HG03439 (cell line): ENCODE measurements around the gene COA5.

Experiments used
- ATAC-seq: cut with Tn5 transposase; IDR thresholded peaks from one replicate; pipeline ENCODE4 v1.9.1; 2021; ENCODE audit warnings: mild to moderate bottlenecking, moderate library complexity; ENCODE audit not compliant: unreplicated experiment

COA5 gene, protein sequence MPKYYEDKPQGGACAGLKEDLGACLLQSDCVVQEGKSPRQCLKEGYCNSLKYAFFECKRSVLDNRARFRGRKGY

DNA sequence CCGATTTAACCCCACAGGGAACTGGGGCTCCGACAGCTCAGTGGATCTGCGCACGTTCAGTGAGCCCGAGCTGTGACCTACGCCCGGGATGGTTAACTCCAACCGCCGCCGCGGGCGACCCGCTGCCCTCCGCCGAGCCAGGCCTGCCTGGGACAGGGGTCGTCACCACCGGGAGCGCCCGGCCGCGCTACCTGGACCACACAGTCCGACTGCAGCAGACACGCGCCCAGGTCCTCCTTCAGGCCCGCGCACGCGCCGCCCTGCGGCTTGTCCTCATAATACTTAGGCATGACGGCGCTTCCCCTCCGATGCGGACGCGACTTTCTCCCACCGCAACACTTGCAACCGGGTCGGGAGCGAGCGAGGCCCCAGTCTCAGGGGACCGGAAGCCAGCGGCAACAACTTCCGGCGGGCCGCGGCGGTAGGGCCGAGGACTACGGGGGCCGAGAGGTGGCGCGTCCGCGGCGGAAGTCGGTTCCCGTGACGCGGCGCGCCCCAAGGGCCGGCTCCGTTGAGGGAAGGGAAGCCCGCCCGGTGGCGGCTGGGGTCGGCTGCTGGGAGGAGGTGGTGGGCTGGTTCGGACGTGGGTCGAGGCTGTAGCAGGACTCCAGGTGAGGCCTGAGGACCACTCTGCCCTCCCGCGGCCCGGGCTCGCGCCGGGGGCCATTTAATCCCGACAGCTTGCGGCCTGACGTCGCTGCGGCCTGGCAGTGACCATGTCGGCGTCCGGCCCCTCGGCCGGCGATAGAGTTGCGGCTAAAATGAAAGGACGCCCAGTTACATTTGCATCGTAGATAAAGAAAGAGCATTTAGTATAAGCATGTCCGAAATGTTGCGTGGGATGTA, at the start of gene COA5, which contains the start of gene UNC50:
TSS of gene COA5 (minus strand) at position 397 of the 846 bp plus-strand sequence. CDS start at position 290, 107 bp downstream.
TSS of gene UNC50 (plus strand) at position 474 of the 846 bp plus-strand sequence. CDS start 1,171 bp downstream, outside the sequence.
- peak; percentile 86 for ATAC-seq

DNA sequence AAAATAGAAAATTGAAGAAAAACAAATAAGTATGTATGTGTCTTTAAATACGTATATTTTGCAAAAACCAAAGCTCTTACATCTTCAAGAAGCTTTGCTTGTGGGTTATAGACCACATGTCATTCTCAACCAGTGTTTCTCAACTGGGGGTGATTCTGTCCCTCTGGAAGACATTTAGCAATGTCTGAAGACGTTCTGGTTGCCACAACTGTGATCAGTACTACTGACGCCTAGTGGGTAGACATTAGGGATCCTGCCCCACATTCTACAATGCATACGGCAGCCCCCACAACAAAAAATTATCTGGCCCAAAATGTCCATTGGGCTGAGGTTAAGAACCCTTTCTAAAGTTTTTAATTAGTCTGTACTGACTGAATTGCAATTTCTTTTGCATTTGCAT, 48.5 kb upstream of the COA5 start:
- no peak for ATAC-seq

DNA sequence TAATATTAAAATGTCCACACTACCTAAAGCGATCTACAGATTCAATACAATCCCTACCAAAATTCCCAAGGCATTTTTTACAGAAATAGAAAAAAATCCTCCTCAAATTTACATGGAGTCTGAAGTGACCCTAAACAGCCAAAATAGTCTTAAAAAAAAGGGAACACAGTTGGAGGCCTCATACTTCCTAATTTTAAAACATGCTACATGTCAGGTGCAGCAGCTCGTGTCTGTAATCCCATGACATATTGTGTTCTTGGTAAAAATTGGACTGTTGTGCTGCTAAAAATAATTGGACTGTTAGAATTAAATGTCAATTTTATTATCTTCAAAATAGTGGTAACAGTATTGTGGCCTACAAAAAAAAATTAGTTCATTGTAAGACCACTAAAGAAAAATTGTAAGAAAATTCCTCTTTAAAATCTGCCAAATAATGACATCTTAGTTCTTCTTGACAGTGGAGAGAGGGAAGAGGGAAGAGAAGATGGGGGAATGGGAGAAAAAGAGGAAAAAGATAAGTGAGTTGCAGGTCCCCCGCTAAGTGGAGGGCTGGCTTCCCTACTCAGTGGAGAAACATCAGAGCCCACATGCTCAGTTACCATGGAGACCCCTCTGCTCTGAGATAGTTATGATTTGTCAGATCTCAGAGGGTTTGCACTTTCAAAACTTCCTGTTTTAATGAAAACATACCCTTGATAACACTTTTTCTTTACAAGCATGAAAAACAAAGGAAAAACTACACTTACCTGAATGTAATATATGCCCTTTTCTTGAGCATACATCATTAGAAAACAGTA, 46.6 kb upstream of the COA5 start:
- ATAC-seq = no peak

DNA sequence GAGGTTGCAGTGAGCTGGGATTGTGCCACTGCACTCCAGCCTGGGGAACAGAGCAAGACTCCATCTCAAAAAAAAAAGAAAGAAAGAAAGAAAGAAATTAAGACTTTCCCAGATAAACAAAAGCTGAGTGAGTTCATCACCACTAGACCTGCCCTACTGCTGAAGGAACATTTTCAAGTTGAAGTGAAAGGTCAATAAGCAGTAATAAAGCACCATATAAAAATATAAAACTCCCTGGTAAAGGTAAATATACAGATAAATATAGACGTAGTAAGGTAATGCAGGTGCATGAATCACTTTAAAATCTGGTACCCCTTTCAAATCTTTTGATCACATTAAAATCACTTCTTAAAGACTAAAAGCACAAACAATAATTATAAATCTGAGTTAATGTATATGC, 42.7 kb upstream of the COA5 start:
- ATAC-seq = no peak

DNA sequence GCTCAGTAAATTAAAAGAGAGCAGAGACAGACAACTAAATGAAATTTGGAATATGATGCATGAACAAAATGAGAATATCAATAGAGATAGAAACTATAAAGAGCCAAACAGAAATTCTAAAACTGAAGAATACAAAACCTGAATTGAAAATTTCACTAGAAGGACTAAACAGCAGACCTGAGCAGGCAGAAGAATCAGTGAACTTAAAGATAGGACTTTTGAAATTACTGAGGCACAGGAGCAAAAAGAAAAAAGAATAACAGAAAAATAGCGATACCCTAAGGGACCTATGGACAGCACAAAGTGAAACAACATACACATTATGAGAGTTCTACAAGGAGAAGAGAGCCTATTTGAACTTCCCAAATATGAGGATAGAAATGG, 41.7 kb upstream of the COA5 start:
- no peak for ATAC-seq

DNA sequence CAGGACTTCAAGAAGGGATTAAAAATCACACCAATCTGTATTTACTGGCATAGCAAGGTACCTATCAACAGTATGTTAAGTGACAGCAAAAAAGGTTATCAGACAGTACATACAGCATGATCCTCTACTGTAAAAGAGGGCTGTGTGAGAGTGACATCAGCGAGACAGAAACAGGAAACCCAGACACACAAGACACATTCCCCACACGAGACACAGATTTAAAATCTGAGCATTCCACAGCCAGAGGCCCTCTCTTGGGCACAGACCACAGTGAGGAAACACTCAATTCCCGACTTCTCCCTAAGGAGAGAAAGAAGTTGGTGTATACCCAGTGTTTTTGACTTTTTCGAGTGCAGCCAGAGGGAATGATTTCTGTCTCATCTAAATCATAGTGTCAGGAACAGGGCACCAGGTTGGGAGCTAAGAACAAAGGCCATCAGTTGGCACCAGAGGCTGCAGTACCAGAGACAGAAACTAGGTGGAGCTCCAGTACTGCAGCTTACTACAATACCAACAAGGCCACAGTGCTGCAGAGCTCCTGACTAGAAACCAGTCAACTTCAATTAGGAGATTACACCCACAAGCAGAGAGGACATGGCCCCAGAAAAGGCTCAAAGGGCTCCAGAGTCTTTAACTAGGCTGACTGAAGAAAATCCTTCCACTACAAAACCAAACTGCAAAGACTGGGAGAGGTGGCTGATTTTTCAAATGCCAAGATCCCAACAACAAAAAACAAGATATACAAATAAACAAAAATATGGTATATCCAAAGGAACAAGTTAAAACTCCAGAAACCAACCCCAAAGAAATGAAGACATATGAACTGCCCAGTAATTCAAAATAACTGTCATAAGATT, 41.1 kb upstream of the COA5 start:
- no peak for ATAC-seq

DNA sequence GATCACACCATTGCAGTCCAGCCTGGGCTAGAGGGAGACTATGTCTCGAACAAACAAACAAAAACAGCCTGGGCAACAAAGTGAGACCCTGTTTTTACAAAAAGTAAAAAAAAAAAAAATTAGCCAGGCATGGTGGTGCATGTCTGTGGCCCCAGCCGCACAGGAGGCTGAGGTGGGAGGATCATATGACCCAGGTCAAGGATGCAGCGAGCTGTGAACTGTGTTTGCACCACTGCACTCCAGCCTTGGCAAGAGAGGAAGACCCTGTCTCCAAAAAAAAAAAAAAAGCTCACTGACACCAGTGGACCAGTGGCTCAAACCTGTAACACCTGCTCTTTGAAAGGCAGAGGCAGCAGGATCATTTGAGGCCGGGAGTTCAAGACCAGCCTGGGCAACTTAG, 40.1 kb upstream of the COA5 start:
- no peak for ATAC-seq

DNA sequence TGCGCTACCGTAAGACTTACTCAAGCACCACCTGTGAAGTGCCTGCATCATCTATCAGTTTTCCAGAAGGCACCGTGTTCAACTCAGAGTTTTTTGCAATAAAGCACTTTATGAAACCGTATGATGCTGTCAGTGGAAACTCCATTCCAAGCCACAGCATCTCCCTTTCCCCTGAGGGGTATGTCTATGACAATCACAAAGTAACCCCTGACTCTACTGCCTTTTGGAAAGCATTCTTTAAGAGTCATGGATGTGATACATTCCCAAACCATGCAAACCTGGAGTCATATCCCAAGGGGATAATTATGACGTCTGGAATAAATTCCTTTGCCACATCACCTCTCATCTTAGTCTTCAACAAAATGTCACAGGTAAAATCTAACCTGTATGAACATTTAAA, 39.3 kb upstream of the COA5 start:
- ATAC-seq = no peak

DNA sequence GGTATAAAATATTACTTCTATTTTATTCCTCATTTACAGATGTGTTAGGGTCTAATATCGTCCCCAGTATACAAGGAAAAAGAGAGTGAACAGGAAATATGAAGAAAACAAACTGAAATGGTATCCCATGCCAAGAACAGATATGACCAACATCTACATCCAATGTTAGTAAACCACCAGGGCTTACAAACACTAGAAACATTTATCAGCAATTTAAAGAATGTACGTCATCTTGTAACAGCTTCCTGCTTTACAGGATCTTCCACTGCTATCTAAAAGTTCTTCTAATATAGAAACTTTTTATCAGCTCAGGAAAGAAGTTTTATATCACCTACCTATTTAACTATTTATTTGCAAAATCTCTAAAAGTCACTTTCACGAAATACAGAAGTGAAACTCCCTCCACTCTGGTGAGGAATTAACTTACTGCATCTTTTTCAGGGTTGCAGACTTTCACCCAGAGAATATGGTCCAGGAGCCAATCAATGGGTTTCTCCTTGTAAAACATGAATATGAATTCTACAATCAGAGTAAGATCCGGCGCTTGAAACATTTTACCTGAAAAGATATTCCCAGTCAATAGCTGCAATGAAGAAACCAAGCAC, 35.3 kb upstream of the COA5 start:
- ATAC-seq = no peak

DNA sequence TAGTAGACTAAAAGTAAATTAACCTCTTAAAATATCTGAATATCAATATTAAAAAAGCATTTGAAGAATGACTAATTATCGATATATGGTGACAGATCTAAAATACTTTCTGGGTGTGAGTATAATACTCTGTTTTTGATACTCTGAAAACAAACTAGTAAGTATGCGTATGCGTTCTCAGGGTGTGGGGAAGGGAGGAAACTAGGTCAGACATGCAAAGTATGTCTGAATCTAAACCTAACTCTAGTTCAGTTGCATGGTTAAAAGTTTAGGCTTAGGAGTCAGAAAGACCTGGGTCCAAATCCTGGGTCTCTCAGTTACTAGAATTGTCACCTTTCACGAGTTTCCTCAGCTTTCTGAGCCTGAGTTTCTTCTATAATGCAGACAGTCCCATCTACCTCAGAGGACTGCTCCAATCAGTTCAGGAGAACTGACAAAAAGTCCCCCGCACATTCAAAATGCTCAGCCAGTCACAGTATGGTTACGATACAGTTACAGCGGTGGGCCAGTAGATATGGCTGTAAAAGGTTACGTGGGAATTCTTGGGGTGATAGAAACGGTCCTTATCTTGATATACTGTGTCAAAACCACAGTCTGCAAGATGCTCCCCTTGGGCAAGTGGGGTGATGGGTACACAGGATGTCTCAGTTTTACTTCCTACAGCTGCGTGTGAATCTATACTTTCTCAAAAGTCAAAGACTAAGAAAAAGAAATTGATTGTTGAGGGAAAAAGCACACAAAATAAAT, 29.3 kb upstream of the COA5 start:
- no peak for ATAC-seq

DNA sequence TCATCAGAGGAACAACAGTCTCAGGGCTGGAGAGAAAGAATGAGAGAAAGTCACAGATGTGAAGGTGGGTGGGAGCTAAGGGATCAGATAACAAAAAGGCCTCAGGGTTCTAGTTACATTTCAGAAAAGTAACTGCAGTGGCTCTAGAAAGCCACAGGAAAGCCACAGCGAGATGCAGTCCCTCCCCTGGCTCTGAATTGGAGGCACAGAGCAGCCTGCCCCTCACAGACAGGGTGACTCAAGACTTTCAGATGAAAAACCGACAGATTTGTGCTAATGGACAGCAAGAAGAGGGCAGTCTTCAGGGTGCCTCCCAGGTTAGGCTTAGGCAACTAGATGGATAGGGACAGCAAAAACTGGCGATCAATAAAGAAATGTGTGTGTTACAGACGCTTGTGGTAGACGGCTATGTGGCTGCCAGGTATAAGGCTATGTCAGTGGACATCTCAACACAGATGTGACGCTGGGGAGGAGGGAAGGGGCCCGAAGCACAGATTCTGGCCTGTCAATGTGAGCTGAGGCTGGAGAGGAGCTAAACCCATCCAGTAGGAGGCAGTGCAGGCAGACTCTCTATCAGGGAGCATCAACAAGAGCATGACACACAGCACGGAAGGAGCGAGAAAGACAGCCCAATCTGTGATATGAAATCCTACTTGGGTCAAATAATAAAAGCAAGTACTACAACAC, 26.2 kb upstream of the COA5 start:
- no peak for ATAC-seq

DNA sequence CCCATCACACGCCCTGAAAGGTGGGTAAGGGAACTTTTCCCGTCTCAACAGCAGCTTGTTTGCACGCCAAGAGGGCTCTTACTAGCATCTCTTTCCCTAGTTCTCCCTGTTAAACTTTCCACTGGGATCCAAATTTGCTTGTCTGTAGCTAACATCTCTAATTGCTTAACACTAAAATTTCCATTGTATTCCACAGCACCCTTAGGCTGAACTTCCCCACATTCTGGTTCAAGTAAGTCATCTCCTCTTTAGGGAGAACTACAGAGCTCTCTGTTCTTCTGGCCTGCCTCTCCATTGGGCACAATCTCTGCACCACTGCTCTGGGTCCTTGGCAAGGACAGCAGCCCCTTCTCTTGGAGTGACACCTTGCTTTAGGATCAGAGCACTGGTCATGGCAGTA, 24.0 kb upstream of the COA5 start:
- ATAC-seq = no peak

DNA sequence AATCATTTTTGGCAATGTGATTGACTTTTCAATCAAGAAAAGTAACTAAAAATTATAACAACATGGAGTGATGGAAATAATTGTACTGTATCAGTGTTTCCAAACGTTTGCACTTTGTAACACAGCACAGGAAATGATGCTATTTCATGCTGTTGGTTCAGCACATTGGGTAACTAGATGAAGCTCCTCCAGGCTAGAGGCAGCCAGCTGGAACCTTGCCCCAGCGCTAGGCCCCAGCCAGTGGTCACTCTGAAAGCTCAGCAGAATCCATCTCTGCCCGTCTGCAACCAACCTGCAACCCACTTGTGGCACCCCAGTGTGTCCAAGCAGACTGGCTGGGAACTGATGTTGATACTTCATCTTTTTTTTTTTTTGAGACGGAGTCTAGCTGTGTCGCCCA, 15.3 kb upstream of the COA5 start:
- ATAC-seq = no peak

DNA sequence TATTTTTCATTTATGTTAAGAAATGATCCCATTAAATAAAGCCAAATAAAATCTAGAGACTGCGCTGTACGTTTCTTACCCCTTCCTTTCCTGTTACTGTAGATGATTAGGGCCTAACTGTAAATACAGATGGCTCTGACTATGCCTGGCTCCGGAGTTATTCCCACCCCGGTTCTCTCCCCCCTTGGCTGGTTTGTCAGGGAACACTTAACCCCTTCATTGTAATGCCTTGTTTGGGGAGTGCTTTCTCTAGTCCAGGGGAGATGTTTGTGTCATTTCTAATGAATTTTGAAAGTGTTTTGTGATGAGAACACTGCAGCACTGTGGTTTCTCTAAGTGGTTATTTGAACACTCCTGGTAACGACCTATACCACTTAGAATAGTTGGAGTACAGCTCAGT, 8.8 kb upstream of the COA5 start:
- no peak for ATAC-seq

DNA sequence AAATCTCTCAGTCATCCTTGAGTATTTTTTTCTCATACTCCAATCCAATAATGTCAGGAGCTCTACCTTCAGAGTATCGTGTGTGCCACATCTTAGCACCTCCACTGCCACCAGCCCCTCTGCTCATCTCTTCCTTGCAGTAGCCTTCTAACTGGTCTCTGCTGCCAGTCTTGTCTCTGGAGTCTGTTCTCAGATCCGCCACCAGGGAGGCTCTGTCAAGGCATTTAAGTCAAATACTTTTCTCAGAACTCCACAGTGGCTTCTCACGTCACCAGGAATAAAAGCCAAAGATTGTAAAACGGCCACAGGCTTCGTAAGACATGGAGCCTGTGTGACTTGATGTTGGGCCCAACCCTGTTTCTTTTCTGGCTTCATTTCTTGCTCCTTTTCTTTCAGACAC, 7.2 kb upstream of the COA5 start:
- no peak for ATAC-seq

DNA sequence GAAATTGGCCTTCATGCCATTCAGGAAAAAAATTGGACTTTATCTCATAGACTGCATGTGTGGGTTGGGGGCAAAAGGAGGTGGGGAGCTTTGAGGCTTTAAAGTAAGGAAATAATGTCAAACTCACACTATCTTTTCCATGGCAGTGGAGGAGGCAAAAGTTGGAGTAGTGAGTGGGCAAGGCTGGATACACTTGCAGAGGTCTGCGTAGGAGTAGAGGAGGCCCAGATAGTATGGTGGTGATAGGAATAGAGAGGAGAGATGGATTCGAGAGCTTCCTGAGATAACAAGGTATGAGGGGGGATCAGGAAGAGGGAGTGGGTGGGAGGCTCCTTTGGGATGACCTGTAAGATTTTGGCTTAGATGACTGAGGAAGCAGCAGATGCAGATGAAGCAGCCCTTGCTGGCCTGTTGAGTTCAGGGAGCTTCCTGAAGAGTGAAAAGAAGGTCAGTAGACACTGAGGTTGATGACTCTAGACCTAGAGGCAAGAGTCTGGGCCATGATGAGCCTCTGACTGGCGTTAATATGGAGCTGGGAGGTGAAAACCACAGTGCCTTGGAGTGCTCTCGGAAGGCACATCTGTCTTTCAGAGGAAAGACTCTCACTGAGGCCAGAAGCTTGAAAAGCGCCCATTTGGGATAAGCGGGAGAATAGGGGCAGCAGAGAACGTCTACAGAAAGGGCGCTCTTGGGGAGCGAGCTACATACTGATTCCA, 5.9 kb upstream of the COA5 start:
- ATAC-seq = no peak

DNA sequence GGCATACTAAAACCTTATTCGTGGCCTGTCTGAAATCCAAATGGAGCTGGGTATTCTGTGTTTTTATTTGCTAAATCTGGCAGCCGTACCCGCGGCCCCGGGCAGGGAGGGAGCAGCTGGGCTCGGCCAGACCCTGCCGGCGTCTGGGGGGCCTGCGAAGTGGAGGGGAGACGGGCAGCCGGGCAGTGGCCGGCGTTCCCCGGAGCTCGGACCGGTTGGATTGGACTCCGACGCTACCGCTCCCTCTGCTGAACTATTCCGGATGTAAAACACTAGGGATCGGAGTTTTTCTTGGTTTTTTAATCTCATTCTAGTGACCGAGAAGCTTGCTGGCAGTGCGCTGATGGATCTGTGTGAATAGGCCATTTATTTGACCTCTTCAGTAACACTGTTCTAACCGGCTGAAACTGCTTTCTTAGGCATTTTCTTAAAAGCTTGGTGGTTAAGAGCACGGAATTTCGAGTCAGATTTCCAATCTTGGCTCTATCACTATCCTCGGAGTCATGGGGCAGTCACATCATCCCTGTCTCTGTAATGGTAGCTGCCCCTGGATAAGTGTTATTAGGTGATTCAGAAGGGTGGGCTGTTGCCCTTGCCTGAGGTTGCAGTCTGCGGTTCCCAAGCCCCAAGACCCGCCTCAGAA, 771 bp upstream of the COA5 start:
- peak; percentile 17 for ATAC-seq

DNA sequence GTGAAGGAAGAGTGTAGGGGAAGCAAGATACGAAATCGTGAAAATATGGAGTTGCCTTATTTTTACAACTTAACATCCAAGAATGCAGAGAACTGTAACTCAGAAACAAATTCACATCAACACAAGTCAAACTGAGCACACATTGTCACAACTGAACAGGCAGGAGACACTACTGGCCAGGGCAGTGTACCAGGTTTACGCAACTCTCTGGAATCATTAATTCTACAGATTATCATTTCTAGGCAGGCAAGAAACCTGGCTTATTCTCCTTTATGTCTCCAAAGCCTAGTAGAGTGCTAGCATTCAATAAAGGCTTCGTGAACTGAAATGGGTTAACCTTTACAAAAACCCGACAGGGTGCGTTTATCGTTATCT, 584 bp downstream of the COA5 start:
- ATAC-seq = no peak
